GM23338 (cell line): ENCODE measurements around the gene TRPM1. TPM values are rescaled to one million over a fixed set of nuclear protein-coding genes. Genes with fewer than 3 reads are reported as not detected.

Experiments used
- ATAC-seq: fragments of 200-7000 bp; cut with Tn5 transposase; 3 replicates; pipeline ENCODE4 v1.9.1; 2020
- DNase-seq: peaks from one replicate; pipeline ENCODE4 v3.0.0-alpha.2; 2015; ENCODE audit warnings: low spot score
- H2AFZ ChIP-seq: fragments of 200-600 bp; sonication (generic); 2 replicates; pipeline ENCODE4 v1.8.0; 2016; ENCODE audit warnings: antibody characterized with exemption, mild to moderate bottlenecking, moderate library complexity
- H3F3A ChIP-seq: fragments of 200-600 bp; sonication (generic); replicated peaks from 2 replicates; pipeline ENCODE4 v1.8.0; 2017; ENCODE audit warnings: antibody characterized with exemption, mixed run types, low read depth
- H3K27ac ChIP-seq: fragments of 200-600 bp; sonication (generic); 2 replicates; pipeline ENCODE4 v1.6.1; 2016; ENCODE audit warnings: low read depth
- H3K27me3 ChIP-seq: fragments of 200-600 bp; sonication (generic); 2 replicates; pipeline ENCODE4 v1.8.0; 2016; ENCODE audit warnings: mild to moderate bottlenecking, mixed run types, moderate library complexity; ENCODE audit not compliant: insufficient read depth
- H3K36me3 ChIP-seq: fragments of 200-600 bp; sonication (generic); 2 replicates; pipeline ENCODE4 v1.8.0; 2016; ENCODE audit warnings: mild to moderate bottlenecking; ENCODE audit not compliant: insufficient read depth
- H3K4me1 ChIP-seq: fragments of 200-600 bp; sonication (generic); 2 replicates; pipeline ENCODE4 v1.8.0; 2016; ENCODE audit warnings: mild to moderate bottlenecking, moderate library complexity; ENCODE audit not compliant: insufficient read depth
- H3K4me2 ChIP-seq: fragments of 200-600 bp; sonication (generic); 2 replicates; pipeline ENCODE4 v1.7.1; 2017; ENCODE audit warnings: mixed run types
- H3K4me3 ChIP-seq: fragments of 200-600 bp; sonication (generic); 2 replicates; pipeline ENCODE4 v1.6.1; 2016; ENCODE audit warnings: mixed run types
- H3K79me2 ChIP-seq: fragments of 200-600 bp; sonication (generic); replicated peaks from 2 replicates; pipeline ENCODE4 v1.8.0; 2017; ENCODE audit warnings: mild to moderate bottlenecking; ENCODE audit not compliant: insufficient read depth
- H3K9me2 ChIP-seq: fragments of 200-600 bp; sonication (generic); 2 replicates; pipeline ENCODE4 v1.8.0; 2017; ENCODE audit not compliant: insufficient read depth
- H4K20me1 ChIP-seq: fragments of 200-600 bp; sonication (generic); replicated peaks from 2 replicates; pipeline ENCODE4 v1.8.0; 2017; ENCODE audit warnings: mild to moderate bottlenecking; ENCODE audit not compliant: insufficient read depth
- H3K27ac Mint-ChIP-seq: 2 replicates; pipeline ENCODE4 v1.8.0; 2020; ENCODE audit warnings: inconsistent platforms, mild to moderate bottlenecking, moderate library complexity, mixed read lengths
- H3K27me3 Mint-ChIP-seq: 3 replicates; pipeline ENCODE4 v1.8.0; 2022; ENCODE audit warnings: low read depth, mild to moderate bottlenecking, moderate library complexity, mixed read lengths, inconsistent platforms; ENCODE audit not compliant: insufficient read depth, poor library complexity
- H3K36me3 Mint-ChIP-seq: 3 replicates; pipeline ENCODE4 v1.8.0; 2021; ENCODE audit warnings: low read depth, mild to moderate bottlenecking, inconsistent platforms, moderate library complexity, mixed read lengths
- H3K4me1 Mint-ChIP-seq: 3 replicates; pipeline ENCODE4 v1.8.0; 2020; ENCODE audit warnings: mild to moderate bottlenecking, inconsistent platforms, mixed read lengths
- H3K4me3 Mint-ChIP-seq: 3 replicates; pipeline ENCODE4 v1.8.0; 2021; ENCODE audit warnings: moderate library complexity, mild to moderate bottlenecking, inconsistent platforms, mixed read lengths
- H3K9me3 Mint-ChIP-seq: 3 replicates; pipeline ENCODE4 v1.8.0; 2020; ENCODE audit warnings: moderate library complexity, mild to moderate bottlenecking, inconsistent platforms, mixed read lengths
- EZH2phosphoT487 ChIP-seq: fragments of 200-600 bp; sonication (generic); IDR thresholded peaks from one replicate; pipeline ENCODE4 v1.8.1; 2018; ENCODE audit warnings: antibody characterized with exemption; ENCODE audit not compliant: unreplicated experiment
- JUNB ChIP-seq: IDR thresholded peaks from one replicate; pipeline ENCODE4 v1.6.1; 2016; ENCODE audit warnings: antibody characterized with exemption; ENCODE audit not compliant: unreplicated experiment
- NANOG ChIP-seq: IDR thresholded peaks from 2 replicates; pipeline ENCODE4 v1.6.1; 2016; ENCODE audit warnings: antibody characterized with exemption, borderline replicate concordance
- POLR2AphosphoS5 ChIP-seq: IDR thresholded peaks from 2 replicates; pipeline ENCODE4 v1.6.1; 2016; ENCODE audit warnings: antibody characterized with exemption, low read depth
- STAT1 ChIP-seq: IDR thresholded peaks from one replicate; pipeline ENCODE4 v1.6.1; 2016; ENCODE audit warnings: antibody characterized with exemption; ENCODE audit not compliant: unreplicated experiment
- ZNF114 ChIP-seq: fragments of 250-450 bp; sonication (Bioruptor Pico); IDR thresholded peaks from 2 replicates; pipeline ENCODE4 v1.5.0; 2020; ENCODE audit warnings: mild to moderate bottlenecking, moderate library complexity
- polyA plus RNA-seq: library from polyadenylated mRNA; unstranded; fragments of >200 nt; fragmentation: Nextera tagmentation; extraction: Ambion mirVana; gene quantifications from 2 replicates; pipeline ENCODE4 v1.2.1, GENCODE V29; 2016
- total RNA-seq: library from RNA; depleted of rRNA; stranded (reverse); fragments of >200 nt; shearing (Covaris generic); gene quantifications from 2 replicates; pipeline ENCODE4 v1.2.3, GENCODE V29; 2014
- TF ChIP-seq, protein P1 (sequence below): IDR thresholded peaks from one replicate; pipeline ENCODE4 v1.6.1; 2018; ENCODE audit warnings: antibody characterized with exemption; ENCODE audit not compliant: unreplicated experiment
- TF ChIP-seq, protein P2 (sequence below): IDR thresholded peaks from 2 replicates; pipeline ENCODE4 v1.6.1; 2016; ENCODE audit warnings: antibody characterized with exemption
- TF ChIP-seq, protein P3 (sequence below), 2 experiments: fragments of 200-600 bp in 1 of 2; sonication (generic) in 1 of 2; conservative IDR thresholded peaks; 2 replicates each; pipeline versions ENCODE4 v1.5.1 to v1.6.1; 2016 to 2017; ENCODE audit warnings: antibody characterized with exemption in 2 of 2, low read depth in 2 of 2, mild to moderate bottlenecking in 2 of 2, moderate library complexity in 1 of 2
- TF ChIP-seq, protein P4 (sequence below): fragments of 250-450 bp; sonication (Bioruptor Pico); IDR thresholded peaks from 2 replicates; pipeline ENCODE4 v1.5.0; 2020; ENCODE audit warnings: mild to moderate bottlenecking, moderate library complexity

Gene TRPM1
- total and polyA plus RNA-seq, 2 experiments from 2014 or later = 0.19 TPM; not detected in 1

DNA sequence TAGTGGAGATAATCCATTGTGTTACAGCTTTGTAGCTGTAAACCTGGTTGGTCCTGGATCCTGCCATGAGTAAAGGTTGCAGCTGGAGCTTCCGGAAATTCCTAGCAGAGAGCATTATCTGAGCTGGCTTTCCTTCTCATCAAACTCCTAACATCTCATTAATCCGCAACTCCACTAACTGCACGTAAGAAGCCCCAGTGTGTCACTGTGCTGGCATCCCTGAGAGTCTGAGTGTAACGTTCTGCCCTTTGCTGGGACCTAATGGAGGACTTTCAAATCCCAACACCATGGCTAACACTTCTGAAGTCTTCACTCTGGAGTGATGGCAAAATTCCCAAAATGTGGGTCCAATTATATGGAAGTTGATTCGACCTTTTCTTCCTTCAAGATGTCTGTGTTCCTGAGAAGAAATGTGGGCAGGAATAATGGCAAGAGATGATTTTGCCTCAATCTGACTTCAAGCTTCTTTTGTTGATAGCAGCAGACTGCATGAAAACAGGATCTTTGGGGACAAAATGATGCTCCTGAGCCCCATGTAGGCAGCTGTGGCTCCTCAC, 9.6 kb upstream of the TRPM1 start (continued):
- TF ChIP-seq, protein P1, sequence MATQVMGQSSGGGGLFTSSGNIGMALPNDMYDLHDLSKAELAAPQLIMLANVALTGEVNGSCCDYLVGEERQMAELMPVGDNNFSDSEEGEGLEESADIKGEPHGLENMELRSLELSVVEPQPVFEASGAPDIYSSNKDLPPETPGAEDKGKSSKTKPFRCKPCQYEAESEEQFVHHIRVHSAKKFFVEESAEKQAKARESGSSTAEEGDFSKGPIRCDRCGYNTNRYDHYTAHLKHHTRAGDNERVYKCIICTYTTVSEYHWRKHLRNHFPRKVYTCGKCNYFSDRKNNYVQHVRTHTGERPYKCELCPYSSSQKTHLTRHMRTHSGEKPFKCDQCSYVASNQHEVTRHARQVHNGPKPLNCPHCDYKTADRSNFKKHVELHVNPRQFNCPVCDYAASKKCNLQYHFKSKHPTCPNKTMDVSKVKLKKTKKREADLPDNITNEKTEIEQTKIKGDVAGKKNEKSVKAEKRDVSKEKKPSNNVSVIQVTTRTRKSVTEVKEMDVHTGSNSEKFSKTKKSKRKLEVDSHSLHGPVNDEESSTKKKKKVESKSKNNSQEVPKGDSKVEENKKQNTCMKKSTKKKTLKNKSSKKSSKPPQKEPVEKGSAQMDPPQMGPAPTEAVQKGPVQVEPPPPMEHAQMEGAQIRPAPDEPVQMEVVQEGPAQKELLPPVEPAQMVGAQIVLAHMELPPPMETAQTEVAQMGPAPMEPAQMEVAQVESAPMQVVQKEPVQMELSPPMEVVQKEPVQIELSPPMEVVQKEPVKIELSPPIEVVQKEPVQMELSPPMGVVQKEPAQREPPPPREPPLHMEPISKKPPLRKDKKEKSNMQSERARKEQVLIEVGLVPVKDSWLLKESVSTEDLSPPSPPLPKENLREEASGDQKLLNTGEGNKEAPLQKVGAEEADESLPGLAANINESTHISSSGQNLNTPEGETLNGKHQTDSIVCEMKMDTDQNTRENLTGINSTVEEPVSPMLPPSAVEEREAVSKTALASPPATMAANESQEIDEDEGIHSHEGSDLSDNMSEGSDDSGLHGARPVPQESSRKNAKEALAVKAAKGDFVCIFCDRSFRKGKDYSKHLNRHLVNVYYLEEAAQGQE = no peak
- TF ChIP-seq ZNF114 (CRISPR knock-in tag) = no peak
- TF ChIP-seq, protein P2, sequence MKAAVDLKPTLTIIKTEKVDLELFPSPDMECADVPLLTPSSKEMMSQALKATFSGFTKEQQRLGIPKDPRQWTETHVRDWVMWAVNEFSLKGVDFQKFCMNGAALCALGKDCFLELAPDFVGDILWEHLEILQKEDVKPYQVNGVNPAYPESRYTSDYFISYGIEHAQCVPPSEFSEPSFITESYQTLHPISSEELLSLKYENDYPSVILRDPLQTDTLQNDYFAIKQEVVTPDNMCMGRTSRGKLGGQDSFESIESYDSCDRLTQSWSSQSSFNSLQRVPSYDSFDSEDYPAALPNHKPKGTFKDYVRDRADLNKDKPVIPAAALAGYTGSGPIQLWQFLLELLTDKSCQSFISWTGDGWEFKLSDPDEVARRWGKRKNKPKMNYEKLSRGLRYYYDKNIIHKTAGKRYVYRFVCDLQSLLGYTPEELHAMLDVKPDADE = no peak
- TF ChIP-seq POLR2AphosphoS5 = no peak
- TF ChIP-seq STAT1 = no peak

DNA sequence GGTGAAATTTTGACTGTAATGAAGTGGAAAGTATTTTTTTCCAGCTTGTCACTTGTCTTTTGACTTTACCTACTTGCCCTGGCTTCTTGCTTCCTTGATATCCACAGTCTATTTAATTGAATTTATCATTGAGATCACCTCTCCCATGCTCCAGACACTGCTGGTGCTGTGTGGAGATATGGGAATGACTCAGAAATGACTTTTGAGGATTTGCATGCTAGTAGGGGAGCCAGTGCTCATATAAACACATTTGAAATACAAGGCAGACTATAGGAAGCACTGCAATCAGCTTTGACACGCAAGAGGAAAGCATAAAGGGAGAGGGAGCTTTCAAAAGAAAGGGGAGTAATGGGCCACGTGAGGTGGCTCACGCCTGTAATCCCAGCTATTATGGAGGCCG, 7.3 kb upstream of the TRPM1 start:
- Histone ChIP-seq H3K9me2 (peaks cover 3% of the 10 kb centered on the region; the same call in 1 of the 2 replicates), H3F3A (no peaks in the 10 kb centered on the region), H3K79me2 (no peaks in the 10 kb centered on the region), H3K4me2 (no peak overlapping the region), H2AFZ (no peak overlapping the region), H3K27ac (no peak overlapping the region), H4K20me1 (no peaks in the 10 kb centered on the region), H3K4me1 (no peaks in the 10 kb centered on the region), H3K36me3 (no peaks in the 10 kb centered on the region), H3K27me3 (no peaks in the 10 kb centered on the region), H3K4me3 (no peak overlapping the region)
- Mint-ChIP-seq H3K27ac (no peak overlapping the region), H3K4me1 (no peaks in the 10 kb centered on the region), H3K36me3 (no peaks in the 10 kb centered on the region), H3K27me3 (no peaks in the 10 kb centered on the region), H3K4me3 (no peak overlapping the region), H3K9me3 (peaks cover 5% of the 10 kb centered on the region; the same call in 2 of the 3 replicates)
- no peak for ATAC-seq
- no peak for DNase-seq
- no peak for TF ChIP-seq NANOG
- TF ChIP-seq, protein P2 = no peak
- TF ChIP-seq, protein P3, sequence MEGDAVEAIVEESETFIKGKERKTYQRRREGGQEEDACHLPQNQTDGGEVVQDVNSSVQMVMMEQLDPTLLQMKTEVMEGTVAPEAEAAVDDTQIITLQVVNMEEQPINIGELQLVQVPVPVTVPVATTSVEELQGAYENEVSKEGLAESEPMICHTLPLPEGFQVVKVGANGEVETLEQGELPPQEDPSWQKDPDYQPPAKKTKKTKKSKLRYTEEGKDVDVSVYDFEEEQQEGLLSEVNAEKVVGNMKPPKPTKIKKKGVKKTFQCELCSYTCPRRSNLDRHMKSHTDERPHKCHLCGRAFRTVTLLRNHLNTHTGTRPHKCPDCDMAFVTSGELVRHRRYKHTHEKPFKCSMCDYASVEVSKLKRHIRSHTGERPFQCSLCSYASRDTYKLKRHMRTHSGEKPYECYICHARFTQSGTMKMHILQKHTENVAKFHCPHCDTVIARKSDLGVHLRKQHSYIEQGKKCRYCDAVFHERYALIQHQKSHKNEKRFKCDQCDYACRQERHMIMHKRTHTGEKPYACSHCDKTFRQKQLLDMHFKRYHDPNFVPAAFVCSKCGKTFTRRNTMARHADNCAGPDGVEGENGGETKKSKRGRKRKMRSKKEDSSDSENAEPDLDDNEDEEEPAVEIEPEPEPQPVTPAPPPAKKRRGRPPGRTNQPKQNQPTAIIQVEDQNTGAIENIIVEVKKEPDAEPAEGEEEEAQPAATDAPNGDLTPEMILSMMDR (conservative IDR thresholded peaks at IDR 0.05; ENCODE audit: low read depth in 2 of 2) = no peak
- TF ChIP-seq ZNF114 (CRISPR knock-in tag) = no peak
- TF ChIP-seq, protein P4, sequence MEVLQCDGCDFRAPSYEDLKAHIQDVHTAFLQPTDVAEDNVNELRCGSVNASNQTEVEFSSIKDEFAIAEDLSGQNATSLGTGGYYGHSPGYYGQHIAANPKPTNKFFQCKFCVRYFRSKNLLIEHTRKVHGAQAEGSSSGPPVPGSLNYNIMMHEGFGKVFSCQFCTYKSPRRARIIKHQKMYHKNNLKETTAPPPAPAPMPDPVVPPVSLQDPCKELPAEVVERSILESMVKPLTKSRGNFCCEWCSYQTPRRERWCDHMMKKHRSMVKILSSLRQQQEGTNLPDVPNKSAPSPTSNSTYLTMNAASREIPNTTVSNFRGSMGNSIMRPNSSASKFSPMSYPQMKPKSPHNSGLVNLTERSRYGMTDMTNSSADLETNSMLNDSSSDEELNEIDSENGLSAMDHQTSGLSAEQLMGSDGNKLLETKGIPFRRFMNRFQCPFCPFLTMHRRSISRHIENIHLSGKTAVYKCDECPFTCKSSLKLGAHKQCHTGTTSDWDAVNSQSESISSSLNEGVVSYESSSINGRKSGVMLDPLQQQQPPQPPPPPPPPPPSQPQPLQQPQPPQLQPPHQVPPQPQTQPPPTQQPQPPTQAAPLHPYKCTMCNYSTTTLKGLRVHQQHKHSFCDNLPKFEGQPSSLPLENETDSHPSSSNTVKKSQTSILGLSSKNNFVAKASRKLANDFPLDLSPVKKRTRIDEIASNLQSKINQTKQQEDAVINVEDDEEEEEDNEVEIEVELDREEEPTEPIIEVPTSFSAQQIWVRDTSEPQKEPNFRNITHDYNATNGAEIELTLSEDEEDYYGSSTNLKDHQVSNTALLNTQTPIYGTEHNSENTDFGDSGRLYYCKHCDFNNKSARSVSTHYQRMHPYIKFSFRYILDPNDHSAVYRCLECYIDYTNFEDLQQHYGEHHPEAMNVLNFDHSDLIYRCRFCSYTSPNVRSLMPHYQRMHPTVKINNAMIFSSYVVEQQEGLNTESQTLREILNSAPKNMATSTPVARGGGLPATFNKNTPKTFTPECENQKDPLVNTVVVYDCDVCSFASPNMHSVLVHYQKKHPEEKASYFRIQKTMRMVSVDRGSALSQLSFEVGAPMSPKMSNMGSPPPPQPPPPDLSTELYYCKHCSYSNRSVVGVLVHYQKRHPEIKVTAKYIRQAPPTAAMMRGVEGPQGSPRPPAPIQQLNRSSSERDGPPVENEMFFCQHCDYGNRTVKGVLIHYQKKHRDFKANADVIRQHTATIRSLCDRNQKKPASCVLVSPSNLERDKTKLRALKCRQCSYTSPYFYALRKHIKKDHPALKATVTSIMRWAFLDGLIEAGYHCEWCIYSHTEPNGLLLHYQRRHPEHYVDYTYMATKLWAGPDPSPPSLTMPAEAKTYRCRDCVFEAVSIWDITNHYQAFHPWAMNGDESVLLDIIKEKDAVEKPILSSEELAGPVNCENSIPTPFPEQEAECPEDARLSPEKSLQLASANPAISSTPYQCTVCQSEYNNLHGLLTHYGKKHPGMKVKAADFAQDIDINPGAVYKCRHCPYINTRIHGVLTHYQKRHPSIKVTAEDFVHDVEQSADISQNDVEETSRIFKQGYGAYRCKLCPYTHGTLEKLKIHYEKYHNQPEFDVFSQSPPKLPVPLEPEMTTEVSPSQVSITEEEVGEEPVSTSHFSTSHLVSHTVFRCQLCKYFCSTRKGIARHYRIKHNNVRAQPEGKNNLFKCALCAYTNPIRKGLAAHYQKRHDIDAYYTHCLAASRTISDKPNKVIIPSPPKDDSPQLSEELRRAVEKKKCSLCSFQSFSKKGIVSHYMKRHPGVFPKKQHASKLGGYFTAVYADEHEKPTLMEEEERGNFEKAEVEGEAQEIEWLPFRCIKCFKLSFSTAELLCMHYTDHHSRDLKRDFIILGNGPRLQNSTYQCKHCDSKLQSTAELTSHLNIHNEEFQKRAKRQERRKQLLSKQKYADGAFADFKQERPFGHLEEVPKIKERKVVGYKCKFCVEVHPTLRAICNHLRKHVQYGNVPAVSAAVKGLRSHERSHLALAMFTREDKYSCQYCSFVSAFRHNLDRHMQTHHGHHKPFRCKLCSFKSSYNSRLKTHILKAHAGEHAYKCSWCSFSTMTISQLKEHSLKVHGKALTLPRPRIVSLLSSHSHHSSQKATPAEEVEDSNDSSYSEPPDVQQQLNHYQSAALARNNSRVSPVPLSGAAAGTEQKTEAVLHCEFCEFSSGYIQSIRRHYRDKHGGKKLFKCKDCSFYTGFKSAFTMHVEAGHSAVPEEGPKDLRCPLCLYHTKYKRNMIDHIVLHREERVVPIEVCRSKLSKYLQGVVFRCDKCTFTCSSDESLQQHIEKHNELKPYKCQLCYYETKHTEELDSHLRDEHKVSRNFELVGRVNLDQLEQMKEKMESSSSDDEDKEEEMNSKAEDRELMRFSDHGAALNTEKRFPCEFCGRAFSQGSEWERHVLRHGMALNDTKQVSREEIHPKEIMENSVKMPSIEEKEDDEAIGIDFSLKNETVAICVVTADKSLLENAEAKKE (CRISPR knock-in tag) = no peak
- no peak for TF ChIP-seq EZH2phosphoT487
- TF ChIP-seq JUNB = no peak
- no peak for TF ChIP-seq STAT1
